ENCODE measurements around the gene SLC30A2. TPM values are rescaled to one million over a fixed set of nuclear protein-coding genes. Genes with fewer than 3 reads are reported as not detected.

Gene SLC30A2
- polyA plus RNA-seq, 1 donor from 2014 or later, result 0.46 TPM

GRCh38 chr1:25990251-25990650 is 55.7 kb downstream of the SLC30A2 start:
- Histone ChIP-seq H3K36me3 (ENCODE audit: insufficient read depth, low read length) (no peaks in the 10 kb centered on the region), H2AFZ (ENCODE audit: low read depth, low read length) (no peak overlapping the region), H3K4me2 (ENCODE audit: low read length) (no peak overlapping the region), H4K20me1 (ENCODE audit: insufficient read depth) (no peaks in the 10 kb centered on the region), H3K79me2 (replicated peaks; ENCODE audit: insufficient read depth, low read length) (no peaks in the 10 kb centered on the region), H3K9me3 (ENCODE audit: low read length) (no peaks in the 10 kb centered on the region), H3K4me3 (ENCODE audit: low read length) (no peak overlapping the region), H3K27me3 (ENCODE audit: insufficient read depth, low read depth, low read length) (no peaks in the 10 kb centered on the region), H3F3A (ENCODE audit: insufficient read depth, low read length, poor library complexity, severe bottlenecking) (no peaks in the 10 kb centered on the region), H3K27ac (ENCODE audit: low read length) (no peak overlapping the region), H3K9me2 (ENCODE audit: insufficient read depth, low read length) (no peaks in the 10 kb centered on the region), H3K9ac (ENCODE audit: low read length) (no peak overlapping the region)
- TF ChIP-seq TAF1 (IDR thresholded peaks at IDR 0.05; ENCODE audit: low read depth), result no peak
- no peak for TF ChIP-seq MXI1 (conservative IDR thresholded peaks at IDR 0.05; ENCODE audit: poor library complexity, severe bottlenecking)
- TF ChIP-seq EZH2 (IDR thresholded peaks at IDR 0.05; ENCODE audit: borderline replicate concordance, insufficient read depth, low read length, poor library complexity, severe bottlenecking), result no peak
- TF ChIP-seq SMC3 (conservative IDR thresholded peaks at IDR 0.05; ENCODE audit: poor library complexity), result no peak
- no peak for TF ChIP-seq CTCF (IDR thresholded peaks at IDR 0.05; ENCODE audit: poor library complexity, severe bottlenecking)
- TF ChIP-seq, protein P1, sequence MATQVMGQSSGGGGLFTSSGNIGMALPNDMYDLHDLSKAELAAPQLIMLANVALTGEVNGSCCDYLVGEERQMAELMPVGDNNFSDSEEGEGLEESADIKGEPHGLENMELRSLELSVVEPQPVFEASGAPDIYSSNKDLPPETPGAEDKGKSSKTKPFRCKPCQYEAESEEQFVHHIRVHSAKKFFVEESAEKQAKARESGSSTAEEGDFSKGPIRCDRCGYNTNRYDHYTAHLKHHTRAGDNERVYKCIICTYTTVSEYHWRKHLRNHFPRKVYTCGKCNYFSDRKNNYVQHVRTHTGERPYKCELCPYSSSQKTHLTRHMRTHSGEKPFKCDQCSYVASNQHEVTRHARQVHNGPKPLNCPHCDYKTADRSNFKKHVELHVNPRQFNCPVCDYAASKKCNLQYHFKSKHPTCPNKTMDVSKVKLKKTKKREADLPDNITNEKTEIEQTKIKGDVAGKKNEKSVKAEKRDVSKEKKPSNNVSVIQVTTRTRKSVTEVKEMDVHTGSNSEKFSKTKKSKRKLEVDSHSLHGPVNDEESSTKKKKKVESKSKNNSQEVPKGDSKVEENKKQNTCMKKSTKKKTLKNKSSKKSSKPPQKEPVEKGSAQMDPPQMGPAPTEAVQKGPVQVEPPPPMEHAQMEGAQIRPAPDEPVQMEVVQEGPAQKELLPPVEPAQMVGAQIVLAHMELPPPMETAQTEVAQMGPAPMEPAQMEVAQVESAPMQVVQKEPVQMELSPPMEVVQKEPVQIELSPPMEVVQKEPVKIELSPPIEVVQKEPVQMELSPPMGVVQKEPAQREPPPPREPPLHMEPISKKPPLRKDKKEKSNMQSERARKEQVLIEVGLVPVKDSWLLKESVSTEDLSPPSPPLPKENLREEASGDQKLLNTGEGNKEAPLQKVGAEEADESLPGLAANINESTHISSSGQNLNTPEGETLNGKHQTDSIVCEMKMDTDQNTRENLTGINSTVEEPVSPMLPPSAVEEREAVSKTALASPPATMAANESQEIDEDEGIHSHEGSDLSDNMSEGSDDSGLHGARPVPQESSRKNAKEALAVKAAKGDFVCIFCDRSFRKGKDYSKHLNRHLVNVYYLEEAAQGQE (IDR thresholded peaks at IDR 0.05; ENCODE audit: borderline replicate concordance), result no peak
- TF ChIP-seq RAD21 (conservative IDR thresholded peaks at IDR 0.05), result no peak
- no peak for TF ChIP-seq EP300 (conservative IDR thresholded peaks at IDR 0.05; ENCODE audit: poor library complexity, severe bottlenecking)
- TF ChIP-seq POLR2AphosphoS5 (IDR thresholded peaks at IDR 0.05), result no peak

DNA sequence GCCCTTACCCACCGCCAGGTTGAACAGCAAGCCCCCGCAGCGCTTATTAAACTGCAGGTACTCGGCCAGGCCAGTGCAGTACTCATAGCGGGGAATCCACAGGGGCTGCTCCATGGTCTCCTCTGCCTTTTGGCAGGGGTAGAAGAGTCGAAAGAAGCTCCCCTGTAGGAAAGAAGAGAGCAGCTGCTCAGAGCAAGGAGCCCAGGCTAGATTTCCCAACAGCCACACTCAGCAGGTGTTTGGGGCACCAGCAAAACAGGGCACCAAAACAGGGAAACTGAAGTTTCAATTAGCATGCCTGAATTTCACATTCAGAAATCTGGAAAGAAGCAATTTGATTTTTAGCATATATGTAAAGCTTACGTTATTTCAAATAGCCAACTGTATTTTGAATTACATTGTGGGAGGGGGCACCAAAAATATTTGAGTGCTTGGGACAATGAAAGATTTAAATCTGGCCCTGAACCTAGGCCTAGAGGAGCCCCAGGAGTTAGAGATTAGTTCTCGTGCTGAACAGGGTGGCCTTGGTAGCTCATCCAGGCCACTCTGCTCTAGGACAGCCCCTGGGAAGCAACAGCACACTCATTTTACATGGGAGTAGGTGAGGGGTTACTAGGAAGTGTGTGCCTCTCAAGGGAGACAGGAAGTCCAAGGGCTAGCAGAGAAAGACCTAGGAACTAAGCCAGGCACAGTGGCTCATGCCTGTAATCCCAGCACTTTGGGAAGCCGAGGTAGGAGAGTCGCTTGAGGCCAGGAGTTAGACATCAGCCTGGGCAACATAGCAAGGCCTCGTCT is 56.3 kb downstream of the SLC30A2 start:
- no peak for TF ChIP-seq EP300 (conservative IDR thresholded peaks at IDR 0.05; ENCODE audit: poor library complexity, severe bottlenecking)
- TF ChIP-seq, protein P1 (IDR thresholded peaks at IDR 0.05; ENCODE audit: borderline replicate concordance), result no peak
- no peak for TF ChIP-seq RAD21 (conservative IDR thresholded peaks at IDR 0.05)
- TF ChIP-seq EZH2 (IDR thresholded peaks at IDR 0.05; ENCODE audit: borderline replicate concordance, insufficient read depth, low read length, poor library complexity, severe bottlenecking), result no peak
- no peak for TF ChIP-seq POLR2AphosphoS5 (IDR thresholded peaks at IDR 0.05)
- no peak for TF ChIP-seq TAF1 (IDR thresholded peaks at IDR 0.05; ENCODE audit: low read depth)
- no peak for TF ChIP-seq CTCF (IDR thresholded peaks at IDR 0.05; ENCODE audit: poor library complexity, severe bottlenecking)
- TF ChIP-seq MXI1 (conservative IDR thresholded peaks at IDR 0.05; ENCODE audit: poor library complexity, severe bottlenecking), result no peak
- TF ChIP-seq SMC3 (conservative IDR thresholded peaks at IDR 0.05; ENCODE audit: poor library complexity), result no peak
- Histone ChIP-seq H3K4me3 (ENCODE audit: low read length) (no peak overlapping the region), H3K27me3 (ENCODE audit: insufficient read depth, low read depth, low read length) (no peaks in the 10 kb centered on the region), H3K4me2 (ENCODE audit: low read length) (no peak overlapping the region), H2AFZ (ENCODE audit: low read depth, low read length) (no peak overlapping the region), H3K27ac (ENCODE audit: low read length) (no peak overlapping the region), H3K79me2 (replicated peaks; ENCODE audit: insufficient read depth, low read length) (no peaks in the 10 kb centered on the region), H3K36me3 (ENCODE audit: insufficient read depth, low read length) (no peaks in the 10 kb centered on the region), H3K9me3 (ENCODE audit: low read length) (no peaks in the 10 kb centered on the region), H4K20me1 (ENCODE audit: insufficient read depth) (no peaks in the 10 kb centered on the region), H3K9me2 (ENCODE audit: insufficient read depth, low read length) (no peaks in the 10 kb centered on the region), H3F3A (ENCODE audit: insufficient read depth, low read length, poor library complexity, severe bottlenecking) (no peaks in the 10 kb centered on the region), H3K9ac (ENCODE audit: low read length) (no peak overlapping the region)
